ENCODE measurements around the gene DOCK11. TPM values are rescaled to one million over a fixed set of nuclear protein-coding genes. Genes with fewer than 3 reads are reported as not detected.

Gene DOCK11
- total and polyA plus RNA-seq, 10 of the 15 experiments (the other 5 are each of a cell fraction or from before 2014, with no cell fraction given), result 16.3 to 30.7 (median 19.8) TPM

GRCh38 chrX:118679290-118679689 lies 183.7 kb downstream of the DOCK11 start:
- FAIRE-seq (no peak), DNase-seq (ENCODE audit: low read depth, low spot score) (no peak), ATAC-seq (no peak)
- no TSS peak for BruUV-seq (replicated peaks)
- H3K27ac ChIP-seq (ENCODE audit: control insufficient read depth, insufficient read depth), result no peak overlapping the region
- in situ Hi-C loops (cut with MboI), result no loop called here
- SMC1A ChIA-PET (ENCODE audit: uncharacterized antibody, unreplicated experiment), result interaction anchor here (0.6 kb wide), 1 partner anchor 65 kb away, joined by 4 read pairs; no protein-coding TSS in a partner anchor
- RAD21 ChIA-PET (ENCODE audit: unreplicated experiment), result no interaction called here
- H4K20me1 ChIP-seq (ENCODE audit: control insufficient read depth, insufficient read depth), result no peaks in the 10 kb centered on the region
- CTCF ChIA-PET, result no interaction called here
- no peaks in the 10 kb centered on the region for H3K4me1 ChIP-seq (ENCODE audit: control insufficient read depth, insufficient read depth, low read length)
- no peaks in the 10 kb centered on the region for H3K36me3 ChIP-seq (ENCODE audit: control insufficient read depth in 2 of 2, insufficient read depth in 2 of 2, low read length in 1 of 2)
- no peak for TF ChIP-seq PRDM15 (CRISPR knock-in tag; IDR thresholded peaks at IDR 0.05)
- TF ChIP-seq CHD2 (IDR thresholded peaks at IDR 0.05; ENCODE audit: borderline replicate concordance, low read depth, low read length), result no peak
- TF ChIP-seq, protein P1, sequence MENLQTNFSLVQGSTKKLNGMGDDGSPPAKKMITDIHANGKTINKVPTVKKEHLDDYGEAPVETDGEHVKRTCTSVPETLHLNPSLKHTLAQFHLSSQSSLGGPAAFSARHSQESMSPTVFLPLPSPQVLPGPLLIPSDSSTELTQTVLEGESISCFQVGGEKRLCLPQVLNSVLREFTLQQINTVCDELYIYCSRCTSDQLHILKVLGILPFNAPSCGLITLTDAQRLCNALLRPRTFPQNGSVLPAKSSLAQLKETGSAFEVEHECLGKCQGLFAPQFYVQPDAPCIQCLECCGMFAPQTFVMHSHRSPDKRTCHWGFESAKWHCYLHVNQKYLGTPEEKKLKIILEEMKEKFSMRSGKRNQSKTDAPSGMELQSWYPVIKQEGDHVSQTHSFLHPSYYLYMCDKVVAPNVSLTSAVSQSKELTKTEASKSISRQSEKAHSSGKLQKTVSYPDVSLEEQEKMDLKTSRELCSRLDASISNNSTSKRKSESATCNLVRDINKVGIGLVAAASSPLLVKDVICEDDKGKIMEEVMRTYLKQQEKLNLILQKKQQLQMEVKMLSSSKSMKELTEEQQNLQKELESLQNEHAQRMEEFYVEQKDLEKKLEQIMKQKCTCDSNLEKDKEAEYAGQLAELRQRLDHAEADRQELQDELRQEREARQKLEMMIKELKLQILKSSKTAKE (IDR thresholded peaks at IDR 0.05; ENCODE audit: low read depth, poor library complexity, severe bottlenecking), result no peak
- TF ChIP-seq ZNF622 (IDR thresholded peaks at IDR 0.05), result no peak
- no peak for TF ChIP-seq JUND (IDR thresholded peaks at IDR 0.05; ENCODE audit: low read depth, low read length)
- TF ChIP-seq KAT2A (conservative IDR thresholded peaks at IDR 0.05; ENCODE audit: control insufficient read depth, low read depth, low read length), result no peak
- TF ChIP-seq POLR2AphosphoS5 (IDR thresholded peaks at IDR 0.05; ENCODE audit: low read length), result no peak
- TF ChIP-seq, protein P2, sequence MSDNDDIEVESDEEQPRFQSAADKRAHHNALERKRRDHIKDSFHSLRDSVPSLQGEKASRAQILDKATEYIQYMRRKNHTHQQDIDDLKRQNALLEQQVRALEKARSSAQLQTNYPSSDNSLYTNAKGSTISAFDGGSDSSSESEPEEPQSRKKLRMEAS (IDR thresholded peaks at IDR 0.05; ENCODE audit: low read depth, low read length), result no peak
- TF ChIP-seq RFX5 (IDR thresholded peaks at IDR 0.05; ENCODE audit: low read depth, low read length), result no peak
- no peak for TF ChIP-seq KLF5 (IDR thresholded peaks at IDR 0.05; ENCODE audit: partially characterized antibody)
- TF ChIP-seq IRF3 (IDR thresholded peaks at IDR 0.05), result no peak
- TF ChIP-seq SREBF1 (IDR thresholded peaks at IDR 0.05; ENCODE audit: low read length), result no peak
- TF ChIP-seq EED (IDR thresholded peaks at IDR 0.05; ENCODE audit: low read depth), result no peak
- no peak for TF ChIP-seq PAX5 (IDR thresholded peaks at IDR 0.05; ENCODE audit: borderline replicate concordance, low read depth, low read length)
- no peak for TF ChIP-seq STAT3 (IDR thresholded peaks at IDR 0.05; ENCODE audit: low read depth, low read length)
- no peak for TF ChIP-seq HCFC1 (IDR thresholded peaks at IDR 0.05; ENCODE audit: low read length)
- TF ChIP-seq NFYA (IDR thresholded peaks at IDR 0.05; ENCODE audit: borderline replicate concordance, low read depth, low read length), result no peak
- TF ChIP-seq MTA3 (IDR thresholded peaks at IDR 0.05; ENCODE audit: borderline replicate concordance, low read length), result no peak
- no peak overlapping the region for H3K4me3 ChIP-seq
- no peak overlapping the region for H2AFZ ChIP-seq (ENCODE audit: control insufficient read depth, low read depth, low read length)
- intact Hi-C loops (cut with micrococcal nuclease; ENCODE audit: unreplicated experiment), result no loop called here
- WGBS (ENCODE audit: insufficient coverage, insufficient replicate concordance, low lambda C conversion rate, missing lambda C conversion rate), result 67% methylated on average over 1 of the region's 1 CpG
- no peaks in the 10 kb centered on the region for H3K79me2 ChIP-seq (ENCODE audit: control insufficient read depth, insufficient read depth, low read length)
- no peaks in the 10 kb centered on the region for H3K9me3 ChIP-seq (replicated peaks; ENCODE audit: control insufficient read depth, insufficient read depth, low read length)
- no peaks in the 10 kb centered on the region for H3K27me3 ChIP-seq (replicated peaks in 1 of 2; ENCODE audit: control insufficient read depth in 2 of 2, insufficient read depth in 2 of 2, low read length in 1 of 2)
- H3K9ac ChIP-seq (ENCODE audit: control insufficient read depth, insufficient read depth, low read length), result no peak overlapping the region
- H3K4me2 ChIP-seq (ENCODE audit: control insufficient read depth, insufficient read depth), result no peak overlapping the region
- POLR2A ChIA-PET, result no interaction called here
